Astrocyte of the hippocampus (primary cell): Measurements from ENCODE around the gene CORO6.

ENCODE experiments used
- DNase-seq: peaks from one replicate; pipeline ENCODE4 v3.0.0; 2011; ENCODE audit warnings: low read depth, low spot score

CORO6 gene

GRCh38 chr17:29591146-29591736 lies 31.5 kb downstream of the CORO6 start:
- DNase-seq, result peak; percentile 81

GRCh38 chr17:29590411-29591145 lies 32.1 kb downstream of the CORO6 start:
- peak; percentile 68 for DNase-seq

GRCh38 chr17:29589524-29590410 lies 32.9 kb downstream of the CORO6 start, which contains the start of gene GIT1:
Gene GIT1 (minus strand): TSS chr17:29589648. CDS start chr17:29589378, 270 bp downstream.
- peak; percentile 96 for DNase-seq

- DNase-seq, result peak; percentile 61
Observed at GRCh38 chr17:29588562-29589411, 33.9 kb downstream of the CORO6 start.

- no peak for DNase-seq
Observed at GRCh38 chr17:29588017-29588561, 34.6 kb downstream of the CORO6 start.

- DNase-seq, result no peak
Observed at GRCh38 chr17:29587591-29587990, 35.1 kb downstream of the CORO6 start.

GRCh38 chr17:29586676-29587469 lies 35.8 kb downstream of the CORO6 start:
- DNase-seq, result no peak

GRCh38 chr17:29585080-29585751 lies 37.5 kb downstream of the CORO6 start:
- no peak for DNase-seq

- no peak for DNase-seq
Observed at GRCh38 chr17:29584452-29585079, 38.1 kb downstream of the CORO6 start.

GRCh38 chr17:29583324-29584248 lies 39.1 kb downstream of the CORO6 start:
- DNase-seq, result no peak

GRCh38 chr17:29582772-29583171 lies 39.9 kb downstream of the CORO6 start:
- DNase-seq, result no peak

GRCh38 chr17:29582254-29582765 lies 40.4 kb downstream of the CORO6 start:
- DNase-seq, result no peak

- DNase-seq, result no peak
Observed at GRCh38 chr17:29581583-29582253, 41.0 kb downstream of the CORO6 start.

GRCh38 chr17:29579866-29580771 lies 42.6 kb downstream of the CORO6 start:
- peak; percentile 93 for DNase-seq

- DNase-seq, result no peak
Observed at GRCh38 chr17:29578626-29579485, 43.9 kb downstream of the CORO6 start.
